A549 (cell line): Measurements from ENCODE around the gene MMP27. TPM values are rescaled to one million over a fixed set of nuclear protein-coding genes. Genes with fewer than 3 reads are reported as not detected.

ENCODE experiments used
- ATAC-seq, 2 experiments: fragments of 200-7000 bp in 1 of 2; fragments of >200 bp in 1 of 2; cut with Nextera tagmentation in 1 of 2; cut with Tn5 transposase in 1 of 2; 3 replicates each; pipeline versions ENCODE4 v1.8.0 to v1.9.1; 2018 to 2020; ENCODE audit warnings: mild to moderate bottlenecking in 1 of 2, moderate library complexity in 1 of 2
- CTCF ChIA-PET: fragments of 300-600 bp; sonication (Branson Sonifier 250); formaldehyde crosslinking; extraction: SDS; loops from one replicate; lab custom pipeline; 2021; ENCODE audit warnings: antibody characterized with exemption, inconsistent platforms; lab: Yijun Ruan, JAX
- POLR2A ChIA-PET: fragments of 350-600 bp; formaldehyde crosslinking; extraction: SDS; loops from one replicate; lab custom pipeline; 2021; ENCODE audit warnings: antibody characterized with exemption, inconsistent platforms; lab: Yijun Ruan, JAX
- DNase-seq, 2 experiments: peaks; one replicate each; pipeline versions ENCODE4 v3.0.0 to v3.0.0-alpha.2; 2011 to 2016; ENCODE audit warnings: low read depth in 1 of 2, low spot score in 1 of 2
- FAIRE-seq: peaks from 2 replicates; lab custom pipeline; 2011; peaks lifted over from hg19 to GRCh38; lab: Jason Lieb, UNC
- H3K27ac ChIP-seq, 2 experiments: fragments of >200 bp; sonication (Bioruptor Twin); formaldehyde crosslinking; 3 replicates each; pipeline ENCODE4 v1.5.1; 2016 to 2017
- H3K4me1 ChIP-seq: fragments of >200 bp; sonication (Bioruptor Twin); formaldehyde crosslinking; 3 replicates; pipeline ENCODE4 v1.6.1; 2016
- H3K4me2 ChIP-seq: fragments of >200 bp; sonication (Bioruptor Twin); formaldehyde crosslinking; 3 replicates; pipeline ENCODE4 v1.6.1; 2016
- H3K4me3 ChIP-seq: fragments of >200 bp; sonication (Bioruptor Twin); formaldehyde crosslinking; 3 replicates; pipeline ENCODE4 v1.5.1; 2016
- H3K9me3 ChIP-seq: fragments of >200 bp; sonication (Bioruptor Twin); formaldehyde crosslinking; 3 replicates; pipeline ENCODE4 v1.6.1; 2016
- ATOH8 ChIP-seq: fragments of 250-450 bp; sonication (Bioruptor Pico); IDR thresholded peaks from 2 replicates; pipeline ENCODE4 v1.5.0; 2020; ENCODE audit warnings: low read depth, mild to moderate bottlenecking, moderate library complexity
- EP300 ChIP-seq, 2 experiments: fragments of >200 bp; sonication (Bioruptor Twin); formaldehyde crosslinking; IDR thresholded peaks; 2 replicates in 1 of 2; 3 replicates in 1 of 2; pipeline ENCODE4 v1.6.1; 2016 to 2017
- FOSL2 ChIP-seq, 2 experiments: fragments of 450-650 bp in 1 of 2; fragments of >200 bp in 1 of 2; sonication (Bioruptor Twin) in 1 of 2; formaldehyde crosslinking; IDR thresholded peaks; 2 replicates each; pipeline versions ENCODE4 v1.5.0 to v1.6.1; 2016 to 2020; ENCODE audit warnings: mild to moderate bottlenecking in 1 of 2, moderate library complexity in 1 of 2
- FOXS1 ChIP-seq: fragments of 250-450 bp; sonication (Bioruptor Pico); IDR thresholded peaks from 2 replicates; pipeline ENCODE4 v1.5.0; 2020; ENCODE audit warnings: mild to moderate bottlenecking, moderate library complexity
- HEYL ChIP-seq: fragments of 250-450 bp; sonication (Bioruptor Pico); IDR thresholded peaks from 2 replicates; pipeline ENCODE4 v1.8.0; 2021; ENCODE audit warnings: mild to moderate bottlenecking, moderate library complexity
- HMGXB4 ChIP-seq: fragments of 250-450 bp; sonication (Bioruptor Pico); IDR thresholded peaks from 2 replicates; pipeline ENCODE4 v1.5.0; 2021; ENCODE audit warnings: mild to moderate bottlenecking, moderate library complexity, borderline replicate concordance
- MAFK ChIP-seq: fragments of 450-650 bp; IDR thresholded peaks from 2 replicates; pipeline ENCODE4 v1.6.1; 2014; ENCODE audit not compliant: partially characterized antibody
- MYC ChIP-seq: IDR thresholded peaks from 2 replicates; pipeline ENCODE4 v1.6.1; 2012; ENCODE audit warnings: mild to moderate bottlenecking, inconsistent platforms, low read length, improper control_type of control experiment, borderline replicate concordance
- NFE2L2 ChIP-seq: fragments of 150-350 bp; conservative IDR thresholded peaks from 2 replicates; pipeline ENCODE4 v1.6.1; 2014; ENCODE audit warnings: low read length
- NR3C1 ChIP-seq: fragments of >200 bp; sonication (Bioruptor Twin); formaldehyde crosslinking; IDR thresholded peaks from 3 replicates; pipeline ENCODE4 v1.6.1; 2017
- RARB ChIP-seq: fragments of 250-450 bp; sonication (Bioruptor Pico); IDR thresholded peaks from 2 replicates; pipeline ENCODE4 v1.8.0; 2021; ENCODE audit warnings: mild to moderate bottlenecking, moderate library complexity
- SREBF2 ChIP-seq: fragments of 450-650 bp; IDR thresholded peaks from 2 replicates; pipeline ENCODE4 v1.6.1; 2014; ENCODE audit warnings: mild to moderate bottlenecking, moderate library complexity
- ZFP36 ChIP-seq: fragments of 450-650 bp; IDR thresholded peaks from 2 replicates; pipeline ENCODE4 v1.6.1; 2014; ENCODE audit warnings: borderline replicate concordance; ENCODE audit not compliant: partially characterized antibody
- WGBS: methylation state at CpG from one replicate; pipeline ENCODE4 v1.1.6; 2017; ENCODE audit errors: missing lambda C conversion rate; 5-methylcytosine and 5-hydroxymethylcytosine counted together
- polyA plus RNA-seq, 4 experiments: library from polyadenylated mRNA; depleted of rRNA in 3 of 4; stranded (reverse); fragments of >200 nt; fragmentation: RNase III in 1 of 4; extraction: RNeasy Plus Mini Kit Qiagen cat#74134 plus additional on column Dnase treatment in 1 of 4; gene quantifications; 2 replicates in 3 of 4; 3 replicates in 1 of 4; pipeline ENCODE4 v1.2.3, GENCODE V29; 2011 to 2017

The MMP27 gene
- polyA plus RNA-seq, 2 of the 4 experiments (the other 2 are of a cell fraction): not detected

- no peak for TF ChIP-seq HMGXB4
- no peak for TF ChIP-seq HEYL (CRISPR knock-in tag)
- TF ChIP-seq NFE2L2: no peak
- TF ChIP-seq NR3C1: no peak
- no peak for TF ChIP-seq EP300 (IDR thresholded peaks at IDR 0.05)
- TF ChIP-seq ATOH8 (CRISPR knock-in tag): no peak
- no peak for TF ChIP-seq FOSL2 (IDR thresholded peaks at IDR 0.05)
- TF ChIP-seq FOSL2 (CRISPR knock-in tag; IDR thresholded peaks at IDR 0.05): no peak
- no peak for TF ChIP-seq SREBF2
- TF ChIP-seq MYC: no peak
- no peak for TF ChIP-seq FOXS1 (CRISPR knock-in tag)
- TF ChIP-seq ZFP36: no peak
- no peak for TF ChIP-seq MAFK
- TF ChIP-seq RARB: no peak
- WGBS: 91% methylated on average over 4 of the region's 4 CpGs
- Histone ChIP-seq H3K4me2 (no peak overlapping the region), H3K4me1 (peaks cover 18% of the 10 kb centered on the region; the same call in 2 of the 3 replicates), H3K9me3 (no peaks in the 10 kb centered on the region), H3K27ac (no peak overlapping the region), H3K4me3 (no peak overlapping the region)
- no peak for DNase-seq
- ChIA-PET CTCF (interaction anchor here (1.0 kb wide), 1 partner anchor 22 kb away, joined by 3 read pairs; no protein-coding TSS in a partner anchor), POLR2A (no interaction called here)
- FAIRE-seq: no peak
- ATAC-seq: no peak
These were observed 61.6 kb downstream of the MMP27 start for GRCh38 chr11:102643941-102644340.

Other genes starting within 250 kb of the MMP27 start
- 54.8 and 62.9 TPM in 2 replicates for gene MMP7, start 175.0 kb downstream of the MMP27 start, polyA plus RNA-seq (2011; rRNA removed)
- 8.9 to 10.9 TPM (median 10.1 TPM) in 3 replicates for gene MMP7, start 175.0 kb downstream of the MMP27 start, polyA plus RNA-seq (2017; fragmentation: RNase III; extraction: RNeasy Plus Mini Kit Qiagen cat#74134 plus additional on column Dnase treatment)
- not detected in 2 replicates for gene MMP20, start 80.4 kb downstream of the MMP27 start, polyA plus RNA-seq (2011; rRNA removed)
- gene MMP20, start 80.4 kb downstream of the MMP27 start, polyA plus RNA-seq (2017; fragmentation: RNase III; extraction: RNeasy Plus Mini Kit Qiagen cat#74134 plus additional on column Dnase treatment): not detected in 3 replicates
- gene MMP8, start 19.2 kb upstream of the MMP27 start, polyA plus RNA-seq (2011; rRNA removed): not detected in 2 replicates
- gene MMP8, start 19.2 kb upstream of the MMP27 start, polyA plus RNA-seq (2017; fragmentation: RNase III; extraction: RNeasy Plus Mini Kit Qiagen cat#74134 plus additional on column Dnase treatment): not detected in 3 replicates
- gene MMP10, start 74.9 kb upstream of the MMP27 start, polyA plus RNA-seq (2011; rRNA removed): 1.5 and 2.0 TPM in 2 replicates
- gene MMP10, start 74.9 kb upstream of the MMP27 start, polyA plus RNA-seq (2017; fragmentation: RNase III; extraction: RNeasy Plus Mini Kit Qiagen cat#74134 plus additional on column Dnase treatment): 0.13 to 0.17 TPM (median 0.13 TPM) in 3 replicates
- 0.12 and 0.42 TPM in 2 replicates for gene MMP1, start 92.4 kb upstream of the MMP27 start, polyA plus RNA-seq (2011; rRNA removed)
- 0.06 TPM in 1 of 3 replicates, not detected in the others for gene MMP1, start 92.4 kb upstream of the MMP27 start, polyA plus RNA-seq (2017; fragmentation: RNase III; extraction: RNeasy Plus Mini Kit Qiagen cat#74134 plus additional on column Dnase treatment)
- gene MMP3, start 137.8 kb upstream of the MMP27 start, polyA plus RNA-seq (2011; rRNA removed): 0.04 TPM in 1 of 2 replicates, not detected in the other
- gene MMP3, start 137.8 kb upstream of the MMP27 start, polyA plus RNA-seq (2017; fragmentation: RNase III; extraction: RNeasy Plus Mini Kit Qiagen cat#74134 plus additional on column Dnase treatment): not detected in 3 replicates
- not detected in 2 replicates for gene MMP12, start 169.2 kb upstream of the MMP27 start, polyA plus RNA-seq (2011; rRNA removed)
- gene MMP12, start 169.2 kb upstream of the MMP27 start, polyA plus RNA-seq (2017; fragmentation: RNase III; extraction: RNeasy Plus Mini Kit Qiagen cat#74134 plus additional on column Dnase treatment): not detected in 3 replicates
- gene MMP13, start 250.0 kb upstream of the MMP27 start, polyA plus RNA-seq (2011; rRNA removed): 0.04 TPM in 1 of 2 replicates, not detected in the other
- gene MMP13, start 250.0 kb upstream of the MMP27 start, polyA plus RNA-seq (2017; fragmentation: RNase III; extraction: RNeasy Plus Mini Kit Qiagen cat#74134 plus additional on column Dnase treatment): not detected in 3 replicates